ENCODE measurements around the gene DCC.

The DCC gene

GRCh38 chr18:53544917-53545316 is 1204.9 kb downstream of the DCC start:
- DNase-seq: no peak

GRCh38 chr18:53551868-53552426 is 1212.0 kb downstream of the DCC start:
- no peak for DNase-seq

- no peak for DNase-seq
These were observed 1213.0 kb downstream of the DCC start for GRCh38 chr18:53553030-53553429.

GRCh38 chr18:53556450-53556849 is 1216.5 kb downstream of the DCC start:
- no peak for DNase-seq

- DNase-seq: no peak
These were observed 1220.5 kb downstream of the DCC start for GRCh38 chr18:53560546-53560945.

- no peak for DNase-seq
These were observed 1226.6 kb downstream of the DCC start for GRCh38 chr18:53566626-53567025.

- DNase-seq: peak; percentile 27
These were observed 1228.1 kb downstream of the DCC start for GRCh38 chr18:53567929-53568574.
